B cell (primary cell): ENCODE results near the gene NUAK2. TPM values are rescaled to one million over a fixed set of nuclear protein-coding genes. Genes with fewer than 3 reads are reported as not detected.

Experiments used
- ATAC-seq: fragments of 200-7000 bp; cut with Tn5 transposase; one replicate; pipeline ENCODE4 v1.10.0; 2021; ENCODE audit warnings: low read depth, mild to moderate bottlenecking, moderate number of reproducible peaks, moderate library complexity
- CTCF ChIA-PET: fragments of 350-600 bp; sonication (Branson Sonifier 250); formaldehyde crosslinking; loops from one replicate; lab custom pipeline; 2021; ENCODE audit warnings: antibody characterized with exemption, inconsistent platforms; lab: Charles Lee
- POLR2A ChIA-PET: fragments of 350-600 bp; sonication (Branson Sonifier 250); formaldehyde crosslinking; loops from one replicate; lab custom pipeline; 2021; ENCODE audit warnings: antibody characterized with exemption; lab: Charles Lee
- DNase-seq: peaks from one replicate; pipeline ENCODE4 v3.0.0; 2013
- H2AFZ ChIP-seq: 2 replicates; pipeline ENCODE4 v1.6.1; 2012; ENCODE audit warnings: mild to moderate bottlenecking, low read depth, low read length; ENCODE audit not compliant: insufficient read depth, poor library complexity, severe bottlenecking
- H3K27ac ChIP-seq, 2 donors: 1 replicate in 1 of 2; 2 replicates in 1 of 2; pipeline ENCODE4 v1.5.1; 2012 to 2013; ENCODE audit warnings: low read length in 2 of 2, mild to moderate bottlenecking in 2 of 2, moderate library complexity in 1 of 2
- H3K27me3 ChIP-seq, 4 experiments: fragments of 200-600 bp in 1 of 4; sonication (generic) in 1 of 4; replicated peaks in 1 of 4; 1 replicate in 2 of 4; 2 replicates in 2 of 4; pipeline versions ENCODE4 v1.6.1 to v1.7.0; 2013 to 2016; ENCODE audit warnings: low read length in 3 of 4, mild to moderate bottlenecking in 2 of 4, mixed read lengths in 1 of 4, moderate library complexity in 1 of 4; ENCODE audit not compliant: insufficient read depth in 4 of 4, control insufficient read depth in 3 of 4; ENCODE audit errors: control extremely low read depth in 1 of 4
- H3K36me3 ChIP-seq, 2 experiments: replicated peaks in 1 of 2; 1 replicate in 1 of 2; 2 replicates in 1 of 2; pipeline versions ENCODE4 v1.6.1 to v1.7.1; 2013; ENCODE audit warnings: low read length in 1 of 2; ENCODE audit not compliant: insufficient read depth in 2 of 2, control insufficient read depth in 1 of 2; ENCODE audit errors: control extremely low read depth in 1 of 2, extremely low read depth in 1 of 2
- H3K4me1 ChIP-seq, 2 donors: fragments of 200-600 bp in 1 of 2; sonication (generic) in 1 of 2; 1 replicate in 1 of 2; 2 replicates in 1 of 2; pipeline versions ENCODE4 v1.5.1 to v1.6.1; 2013 to 2017; ENCODE audit warnings: low read length in 2 of 2; ENCODE audit not compliant: control insufficient read depth in 2 of 2, insufficient read depth in 2 of 2
- H3K4me2 ChIP-seq: replicated peaks from 2 replicates; pipeline ENCODE3; 2012; ENCODE audit warnings: mild to moderate bottlenecking, low read depth, low read length; ENCODE audit not compliant: poor library complexity, severe bottlenecking
- H3K4me3 ChIP-seq, 5 experiments: fragments of 200-600 bp in 1 of 5; sonication (generic) in 1 of 5; 1 replicate in 3 of 5; 2 replicates in 2 of 5; pipeline versions ENCODE4 v1.5.1 to v1.7.0; 2011 to 2016; ENCODE audit warnings: low read length in 4 of 5, mild to moderate bottlenecking in 4 of 5, low read depth in 2 of 5, control low read depth in 1 of 5, moderate library complexity in 1 of 5; ENCODE audit not compliant: insufficient read depth in 1 of 5; ENCODE audit errors: control extremely low read depth in 1 of 5, extremely low read depth in 1 of 5
- H3K79me2 ChIP-seq: fragments of 200-600 bp; sonication (generic); one replicate; pipeline ENCODE4 v1.6.0; 2016; ENCODE audit warnings: low read length; ENCODE audit not compliant: control insufficient read depth, insufficient read depth
- H3K9ac ChIP-seq: fragments of 200-600 bp; sonication (generic); 2 replicates; pipeline ENCODE4 v1.6.1; 2017; ENCODE audit warnings: mild to moderate bottlenecking, low read length, moderate library complexity
- H3K9me3 ChIP-seq, 3 donors: one replicate each; pipeline versions ENCODE4 v1.6.1 to v1.7.1; 2013; ENCODE audit warnings: low read length in 2 of 3; ENCODE audit not compliant: control insufficient read depth in 2 of 3, insufficient read depth in 1 of 3; ENCODE audit errors: control extremely low read depth in 1 of 3
- H4K20me1 ChIP-seq: 2 replicates; pipeline ENCODE4 v1.6.0; 2012; ENCODE audit warnings: mild to moderate bottlenecking, low read length; ENCODE audit not compliant: insufficient read depth, control insufficient read depth, poor library complexity, severe bottlenecking
- H3K27ac Mint-ChIP-seq: one replicate; pipeline ENCODE4 v1.8.0; 2021; ENCODE audit warnings: mixed read lengths
- H3K27me3 Mint-ChIP-seq: one replicate; pipeline ENCODE4 v1.8.0; 2021; ENCODE audit warnings: mixed read lengths
- H3K4me1 Mint-ChIP-seq: one replicate; pipeline ENCODE4 v1.8.0; 2021; ENCODE audit warnings: mixed read lengths
- H3K4me3 Mint-ChIP-seq: one replicate; pipeline ENCODE4 v1.8.0; 2021; ENCODE audit warnings: mixed read lengths
- H3K9me3 Mint-ChIP-seq: one replicate; pipeline ENCODE4 v1.8.0; 2022; ENCODE audit warnings: mixed read lengths; ENCODE audit not compliant: insufficient read depth
- CTCF ChIP-seq: fragments of 200-600 bp; IDR thresholded peaks from one replicate; pipeline ENCODE4 v1.8.0; 2022; ENCODE audit warnings: antibody characterized with exemption, mild to moderate bottlenecking
- EZH2 ChIP-seq: IDR thresholded peaks from 2 replicates; pipeline ENCODE4 v1.6.1; 2012; ENCODE audit warnings: borderline replicate concordance, low read depth, mild to moderate bottlenecking, moderate library complexity, low read length; ENCODE audit not compliant: insufficient read depth, poor library complexity, severe bottlenecking
- WGBS: methylation state at CpG from one replicate; pipeline ENCODE4 v1.1.5; 2013; ENCODE audit warnings: missing lambda C conversion rate; ENCODE audit not compliant: insufficient coverage; 5-methylcytosine and 5-hydroxymethylcytosine counted together
- intact Hi-C: fragments of 100-400 bp; cut with micrococcal nuclease; formaldehyde crosslinking; loops from one replicate; pipeline ENCODE4 v1.10.0; 2022
- polyA plus RNA-seq: library from polyadenylated mRNA; depleted of rRNA; stranded (reverse); fragments of >200 nt; gene quantifications from 2 replicates; pipeline ENCODE4 v1.2.3, GENCODE V29; 2012
- total RNA-seq, 2 donors: library from RNA; stranded (reverse); fragments of 120-200 nt in 1 of 2; gene quantifications; 1 replicate in 1 of 2; 2 replicates in 1 of 2; pipeline versions ENCODE4 v1.2.3 to v1.2.4, GENCODE V29; 2013 to 2022

NUAK2 gene
- total and polyA plus RNA-seq, 2 donors (not counting 1 experiment from before 2014, with no cell fraction given), result 37.9 to 102 TPM

- H3K4me2 ChIP-seq, result peak overlapping the region; percentile 96
- ATAC-seq (peak; percentile 16), DNase-seq (peak; percentile 78)
- no peak for TF ChIP-seq EZH2
- TF ChIP-seq CTCF, result no peak
- H3K27ac ChIP-seq, result peak overlapping the region; percentile 82 to 98
- H3K4me1 Mint-ChIP-seq, result peaks cover 82% of the 10 kb centered on the region
- POLR2A ChIA-PET, result interaction anchor here (0.6 to 17.1 kb wide), 10 partner anchors 8 to 134 kb away, joined by 3 to 372 read pairs (median 6); partner anchors contain the start of gene NUAK2
- H3K27ac Mint-ChIP-seq, result peak overlapping the region; percentile 98
- peaks cover 62 to 74% of the 10 kb centered on the region in 2 donors for H3K4me1 ChIP-seq
- peaks cover 95% of the 10 kb centered on the region for H4K20me1 ChIP-seq
- intact Hi-C loops, result loop anchor here (10.0 kb wide), 1 partner anchor 324 kb away; the partner anchor contains the start of gene ELK4
- peak overlapping the region; percentile 71 for H3K9ac ChIP-seq
- H3K36me3 ChIP-seq, result peaks cover 6 to 70% of the 10 kb centered on the region in 2 experiments
- H2AFZ ChIP-seq, result no peak overlapping the region
- peak overlapping the region; percentile 94 for H3K4me3 Mint-ChIP-seq
- 100% methylated on average over 2 of the region's 8 CpGs for WGBS
- no peaks in the 10 kb centered on the region for H3K9me3 ChIP-seq
- H3K27me3 ChIP-seq, result no peaks in the 10 kb centered on the region
- H3K79me2 ChIP-seq, result peaks cover 100% of the 10 kb centered on the region
- peak overlapping the region in 1 of 5 experiments; percentile 30 for H3K4me3 ChIP-seq
- no peaks in the 10 kb centered on the region for H3K27me3 Mint-ChIP-seq
- CTCF ChIA-PET, result interaction anchor here (0.6 to 56.6 kb wide), 3 partner anchors 14 to 760 kb away, joined by 3 to 2421 read pairs (median 2421); partner anchors contain the start of gene NUAK2
- no peaks in the 10 kb centered on the region for H3K9me3 Mint-ChIP-seq
Measured at GRCh38 chr1:205310976-205311704, 10.4 kb downstream of the NUAK2 start.

- peak overlapping the region in 1 of 2 donors; percentile 98 for H3K27ac ChIP-seq
- H2AFZ ChIP-seq, result no peak overlapping the region
- 90% methylated on average over 1 of the region's 1 CpG for WGBS
- H3K27me3 Mint-ChIP-seq, result no peaks in the 10 kb centered on the region
- no peak overlapping the region for H3K4me3 ChIP-seq
- peaks cover 97% of the 10 kb centered on the region for H4K20me1 ChIP-seq
- peak overlapping the region; percentile 63 for H3K27ac Mint-ChIP-seq
- no peaks in the 10 kb centered on the region for H3K9me3 ChIP-seq
- peaks cover 98% of the 10 kb centered on the region for H3K79me2 ChIP-seq
- ChIA-PET POLR2A (interaction anchor here (0.6 to 17.1 kb wide), 4 partner anchors 11 to 41 kb away, joined by 3 to 372 read pairs (median 9); no protein-coding TSS in a partner anchor), CTCF (interaction anchor here (32.7 to 56.6 kb wide), 2 partner anchors 14 to 16 kb away, joined by 2421 read pairs; partner anchors contain the start of gene NUAK2)
- H3K9ac ChIP-seq, result no peak overlapping the region
- no peaks in the 10 kb centered on the region for H3K9me3 Mint-ChIP-seq
- DNase-seq (no peak), ATAC-seq (no peak)
- H3K4me3 Mint-ChIP-seq, result no peak overlapping the region
- H3K4me1 ChIP-seq, result peaks cover 49 to 60% of the 10 kb centered on the region in 2 donors
- H3K4me1 Mint-ChIP-seq, result peaks cover 75% of the 10 kb centered on the region
- H3K4me2 ChIP-seq, result peak overlapping the region; percentile 96
- no peaks in the 10 kb centered on the region for H3K27me3 ChIP-seq
- peaks cover 6 to 82% of the 10 kb centered on the region in 2 experiments for H3K36me3 ChIP-seq
- TF ChIP-seq EZH2 (no peak), CTCF (no peak)
- intact Hi-C loops, result loop anchor here (10.0 kb wide), 1 partner anchor 325 kb away; the partner anchor contains the start of gene ELK4
Measured at GRCh38 chr1:205309741-205310140, 11.8 kb downstream of the NUAK2 start.
